ENCODE results near the gene PNMA8B. TPM values are rescaled to one million over a fixed set of nuclear protein-coding genes. Genes with fewer than 3 reads are reported as not detected.

Gene PNMA8B
- total RNA-seq, 4 donors from 2014 or later, result 0.93 to 3.0 (median 1.7) TPM

GRCh38 chr19:46474211-46474610 lies 21.5 kb downstream of the PNMA8B start:
- ATAC-seq (ENCODE audit: low FRiP score) (no peak), DNase-seq (ENCODE audit: low spot score) (no peak)
- TF ChIP-seq CTCF (IDR thresholded peaks at IDR 0.05), result no peak

GRCh38 chr19:46472592-46472991 lies 23.1 kb downstream of the PNMA8B start:
- TF ChIP-seq CTCF (IDR thresholded peaks at IDR 0.05), result no peak
- DNase-seq (ENCODE audit: low spot score) (no peak), ATAC-seq (ENCODE audit: low FRiP score) (no peak)

- no peak for TF ChIP-seq CTCF (IDR thresholded peaks at IDR 0.05)
Measured at GRCh38 chr19:46471811-46472543, 23.7 kb downstream of the PNMA8B start.

GRCh38 chr19:46471116-46471733 lies 24.4 kb downstream of the PNMA8B start, which contains the start of gene PNMA8A:
Gene PNMA8A (minus strand): TSS chr19:46471563. CDS start chr19:46471035, 528 bp downstream.
- TF ChIP-seq CTCF (IDR thresholded peaks at IDR 0.05), result no peak
- DNase-seq (ENCODE audit: low spot score) (no peak), ATAC-seq (ENCODE audit: low FRiP score) (peak; percentile 58)

More at GRCh38 chr19:46471811-46472543, 23.7 kb downstream of the PNMA8B start:
- no peak for DNase-seq (ENCODE audit: low spot score)
- no peak for ATAC-seq (ENCODE audit: low FRiP score)

- no peak for ATAC-seq (ENCODE audit: low FRiP score)
- no peak for DNase-seq (ENCODE audit: low spot score)
Measured at GRCh38 chr19:46470376-46470775, 25.3 kb downstream of the PNMA8B start.

GRCh38 chr19:46469541-46470185 lies 26.0 kb downstream of the PNMA8B start:
- no peak for ATAC-seq (ENCODE audit: low FRiP score)
- DNase-seq (ENCODE audit: low spot score), result no peak
- no peak for TF ChIP-seq CTCF (IDR thresholded peaks at IDR 0.05)

More at GRCh38 chr19:46470376-46470775, 25.3 kb downstream of the PNMA8B start:
- no peak for TF ChIP-seq CTCF (IDR thresholded peaks at IDR 0.05)
